HepG2 (cell line): ENCODE data around the gene SLC9A8. TPM values are rescaled to one million over a fixed set of nuclear protein-coding genes. Genes with fewer than 3 reads are reported as not detected.

ENCODE experiments used
- MEIS2 ChIP-seq: sonication (generic); formaldehyde crosslinking; IDR thresholded peaks from 2 replicates; pipeline ENCODE4 v1.9.0; 2021; ENCODE audit warnings: mild to moderate bottlenecking, missing genetic modification reagents
- MYNN ChIP-seq: sonication (generic); formaldehyde crosslinking; IDR thresholded peaks from 2 replicates; pipeline ENCODE4 v1.4.0; 2020; ENCODE audit warnings: mild to moderate bottlenecking, low read depth, missing genetic modification reagents
- NFIC ChIP-seq: IDR thresholded peaks from 2 replicates; pipeline ENCODE4 v1.6.1; 2012; ENCODE audit warnings: mild to moderate bottlenecking, low read length, inconsistent platforms
- SP140L ChIP-seq: sonication (generic); formaldehyde crosslinking; IDR thresholded peaks from 2 replicates; pipeline ENCODE4 v1.4.0; 2020; ENCODE audit warnings: missing genetic modification reagents, borderline replicate concordance
- SUZ12 ChIP-seq: fragments of 150-350 bp; IDR thresholded peaks from 2 replicates; pipeline ENCODE4 v1.6.1; 2014; ENCODE audit warnings: low read depth, low read length
- TERF1 ChIP-seq: sonication (generic); formaldehyde crosslinking; IDR thresholded peaks from 2 replicates; pipeline ENCODE4 v1.8.0; 2022; ENCODE audit warnings: mild to moderate bottlenecking, missing genetic modification reagents, moderate library complexity
- ZBTB4 ChIP-seq: sonication (generic); formaldehyde crosslinking; IDR thresholded peaks from 2 replicates; pipeline ENCODE4 v1.4.0; 2020; ENCODE audit warnings: missing genetic modification reagents, mild to moderate bottlenecking, borderline replicate concordance
- ZNF30 ChIP-seq: sonication (generic); formaldehyde crosslinking; IDR thresholded peaks from 2 replicates; pipeline ENCODE4 v1.5.0; 2020; ENCODE audit warnings: mild to moderate bottlenecking, missing genetic modification reagents
- polyA plus RNA-seq, 8 experiments: library from polyadenylated mRNA; depleted of rRNA in 3 of 8; stranded (reverse) in 7 of 8; unstranded in 1 of 8; fragments of >200 nt; fragmentation: Illumina TruSeq in 4 of 8; extraction: Trizol in 4 of 8; gene quantifications; 2 replicates each; pipeline versions ENCODE4 v1.2.1 to v1.2.3, GENCODE V29; 2011 to 2016; ENCODE audit warnings: low read depth in 4 of 8, missing spikeins in 1 of 8, mixed read lengths in 1 of 8; ENCODE audit not compliant: insufficient read depth in 1 of 8
- total RNA-seq, 5 experiments: library from RNA; depleted of rRNA; stranded (reverse); fragments of >200 nt; fragmentation: Illumina TruSeq; extraction: Trizol; gene quantifications; 2 replicates each; pipeline ENCODE4 v1.2.3, GENCODE V29; 2016; ENCODE audit warnings: low read depth in 1 of 5
- TF ChIP-seq, protein P1 (sequence below): sonication (generic); formaldehyde crosslinking; IDR thresholded peaks from 2 replicates; pipeline ENCODE4 v1.5.0; 2020; ENCODE audit warnings: missing genetic modification reagents
- TF ChIP-seq, protein P2 (sequence below): sonication (generic); formaldehyde crosslinking; IDR thresholded peaks from 2 replicates; pipeline ENCODE4 v1.5.0; 2020; ENCODE audit warnings: mild to moderate bottlenecking, missing genetic modification reagents, borderline replicate concordance
- TF ChIP-seq, protein P3 (sequence below): sonication (generic); formaldehyde crosslinking; conservative IDR thresholded peaks from 2 replicates; pipeline ENCODE4 v1.5.0; 2020; ENCODE audit warnings: missing genetic modification reagents

The SLC9A8 gene
- total and polyA plus RNA-seq, 2 of the 13 experiments (the other 11 are each of a cell fraction or from before 2014, with no cell fraction given): 4.1 to 7.4 TPM

DNA sequence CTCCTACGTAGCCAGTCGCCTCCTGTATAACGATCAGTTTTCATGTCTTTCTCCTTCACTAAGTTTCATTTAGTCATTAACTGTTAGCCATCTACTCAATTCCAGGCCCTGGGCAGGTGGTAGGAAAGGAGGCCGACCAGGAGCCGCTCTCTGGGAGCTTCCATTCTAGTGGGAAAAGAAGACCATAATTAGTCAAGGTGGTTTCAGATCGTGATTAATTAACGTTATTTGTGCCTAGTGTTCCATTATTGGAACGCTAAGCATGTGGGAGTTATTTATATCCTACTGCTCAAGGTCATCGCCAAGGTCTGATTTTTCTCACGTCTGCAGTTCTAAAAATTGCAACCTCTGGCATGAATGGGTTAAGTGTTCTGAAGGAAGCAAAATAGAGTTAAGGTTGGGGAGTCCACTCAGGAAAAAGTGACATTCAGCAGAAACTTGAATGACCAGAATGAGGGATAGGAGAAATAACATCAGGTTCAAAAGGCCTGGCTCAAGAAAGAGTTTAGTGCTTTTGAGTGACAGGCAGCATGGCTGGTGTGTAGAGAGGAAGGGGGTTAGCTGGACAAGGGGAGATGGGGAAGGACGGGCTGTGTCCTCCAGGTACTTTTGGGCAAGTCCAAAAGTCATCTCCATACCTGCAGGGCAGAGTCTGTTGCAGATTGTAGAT is 812 bp downstream of the SLC9A8 start (continued):
- TF ChIP-seq, protein P1, sequence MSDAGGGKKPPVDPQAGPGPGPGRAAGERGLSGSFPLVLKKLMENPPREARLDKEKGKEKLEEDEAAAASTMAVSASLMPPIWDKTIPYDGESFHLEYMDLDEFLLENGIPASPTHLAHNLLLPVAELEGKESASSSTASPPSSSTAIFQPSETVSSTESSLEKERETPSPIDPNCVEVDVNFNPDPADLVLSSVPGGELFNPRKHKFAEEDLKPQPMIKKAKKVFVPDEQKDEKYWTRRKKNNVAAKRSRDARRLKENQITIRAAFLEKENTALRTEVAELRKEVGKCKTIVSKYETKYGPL: no peak
- TF ChIP-seq, protein P2, sequence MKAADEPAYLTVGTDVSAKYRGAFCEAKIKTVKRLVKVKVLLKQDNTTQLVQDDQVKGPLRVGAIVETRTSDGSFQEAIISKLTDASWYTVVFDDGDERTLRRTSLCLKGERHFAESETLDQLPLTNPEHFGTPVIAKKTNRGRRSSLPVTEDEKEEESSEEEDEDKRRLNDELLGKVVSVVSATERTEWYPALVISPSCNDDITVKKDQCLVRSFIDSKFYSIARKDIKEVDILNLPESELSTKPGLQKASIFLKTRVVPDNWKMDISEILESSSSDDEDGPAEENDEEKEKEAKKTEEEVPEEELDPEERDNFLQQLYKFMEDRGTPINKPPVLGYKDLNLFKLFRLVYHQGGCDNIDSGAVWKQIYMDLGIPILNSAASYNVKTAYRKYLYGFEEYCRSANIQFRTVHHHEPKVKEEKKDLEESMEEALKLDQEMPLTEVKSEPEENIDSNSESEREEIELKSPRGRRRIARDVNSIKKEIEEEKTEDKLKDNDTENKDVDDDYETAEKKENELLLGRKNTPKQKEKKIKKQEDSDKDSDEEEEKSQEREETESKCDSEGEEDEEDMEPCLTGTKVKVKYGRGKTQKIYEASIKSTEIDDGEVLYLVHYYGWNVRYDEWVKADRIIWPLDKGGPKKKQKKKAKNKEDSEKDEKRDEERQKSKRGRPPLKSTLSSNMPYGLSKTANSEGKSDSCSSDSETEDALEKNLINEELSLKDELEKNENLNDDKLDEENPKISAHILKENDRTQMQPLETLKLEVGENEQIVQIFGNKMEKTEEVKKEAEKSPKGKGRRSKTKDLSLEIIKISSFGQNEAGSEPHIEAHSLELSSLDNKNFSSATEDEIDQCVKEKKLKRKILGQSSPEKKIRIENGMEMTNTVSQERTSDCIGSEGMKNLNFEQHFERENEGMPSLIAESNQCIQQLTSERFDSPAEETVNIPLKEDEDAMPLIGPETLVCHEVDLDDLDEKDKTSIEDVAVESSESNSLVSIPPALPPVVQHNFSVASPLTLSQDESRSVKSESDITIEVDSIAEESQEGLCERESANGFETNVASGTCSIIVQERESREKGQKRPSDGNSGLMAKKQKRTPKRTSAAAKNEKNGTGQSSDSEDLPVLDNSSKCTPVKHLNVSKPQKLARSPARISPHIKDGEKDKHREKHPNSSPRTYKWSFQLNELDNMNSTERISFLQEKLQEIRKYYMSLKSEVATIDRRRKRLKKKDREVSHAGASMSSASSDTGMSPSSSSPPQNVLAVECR (CRISPR knock-in tag): no peak
- TF ChIP-seq MYNN (CRISPR knock-in tag) (no peak), NFIC (no peak), SP140L (CRISPR knock-in tag) (peak; percentile 45), TERF1 (no peak), ZBTB4 (CRISPR knock-in tag) (no peak), ZNF30 (CRISPR knock-in tag) (0 out of 2 replicates have a peak, but pooled peaks have one; percentile 3), MEIS2 (no peak), SUZ12 (no peak)
- TF ChIP-seq, protein P3, sequence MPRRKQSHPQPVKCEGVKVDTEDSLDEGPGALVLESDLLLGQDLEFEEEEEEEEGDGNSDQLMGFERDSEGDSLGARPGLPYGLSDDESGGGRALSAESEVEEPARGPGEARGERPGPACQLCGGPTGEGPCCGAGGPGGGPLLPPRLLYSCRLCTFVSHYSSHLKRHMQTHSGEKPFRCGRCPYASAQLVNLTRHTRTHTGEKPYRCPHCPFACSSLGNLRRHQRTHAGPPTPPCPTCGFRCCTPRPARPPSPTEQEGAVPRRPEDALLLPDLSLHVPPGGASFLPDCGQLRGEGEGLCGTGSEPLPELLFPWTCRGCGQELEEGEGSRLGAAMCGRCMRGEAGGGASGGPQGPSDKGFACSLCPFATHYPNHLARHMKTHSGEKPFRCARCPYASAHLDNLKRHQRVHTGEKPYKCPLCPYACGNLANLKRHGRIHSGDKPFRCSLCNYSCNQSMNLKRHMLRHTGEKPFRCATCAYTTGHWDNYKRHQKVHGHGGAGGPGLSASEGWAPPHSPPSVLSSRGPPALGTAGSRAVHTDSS (CRISPR knock-in tag): no peak
- TF ChIP-seq, all 625 proteins: peak for 52
